DND-41 (cell line): ENCODE data around the gene IGFL3.

Experiments
- ATAC-seq: fragments of 200-7000 bp; cut with Tn5 transposase; 3 replicates; pipeline ENCODE4 v1.9.1; 2021; ENCODE audit warnings: low read depth; ENCODE audit not compliant: insufficient read depth
- DNase-seq: peaks from one replicate; pipeline ENCODE4 v3.0.0-alpha.2; 2020
- H2AFZ ChIP-seq: 2 replicates; pipeline ENCODE4 v1.6.0; 2012; ENCODE audit warnings: low read depth, low read length
- H3K27ac ChIP-seq: 2 replicates; pipeline ENCODE4 v1.5.1; 2012; ENCODE audit warnings: low read length, inconsistent platforms
- H3K27me3 ChIP-seq: fragments of 200-600 bp; sonication (generic); 2 replicates; pipeline ENCODE4 v1.6.0; 2012; ENCODE audit warnings: low read length, mild to moderate bottlenecking, inconsistent platforms; ENCODE audit not compliant: insufficient read depth, poor library complexity
- H3K36me3 ChIP-seq: 2 replicates; pipeline ENCODE4 v1.5.1; 2012; ENCODE audit warnings: low read length, inconsistent platforms; ENCODE audit not compliant: insufficient read depth
- H3K4me1 ChIP-seq: 2 replicates; pipeline ENCODE4 v1.5.1; 2012; ENCODE audit warnings: mild to moderate bottlenecking, low read length; ENCODE audit not compliant: insufficient read depth
- H3K4me2 ChIP-seq: 2 replicates; pipeline ENCODE4 v1.6.0; 2012; ENCODE audit warnings: mild to moderate bottlenecking, moderate library complexity, low read length, inconsistent platforms; ENCODE audit not compliant: insufficient read depth
- H3K4me3 ChIP-seq, 2 experiments: fragments of 200-600 bp in 1 of 2; shearing (Covaris generic) in 1 of 2; 2 replicates each; pipeline ENCODE4 v1.5.1; 2012 to 2016; ENCODE audit warnings: inconsistent platforms in 2 of 2, low read length in 2 of 2, mild to moderate bottlenecking in 2 of 2, low read depth in 1 of 2, moderate library complexity in 1 of 2
- H3K79me2 ChIP-seq: 2 replicates; pipeline ENCODE4 v1.6.0; 2012; ENCODE audit warnings: low read length, inconsistent platforms; ENCODE audit not compliant: insufficient read depth
- H3K9ac ChIP-seq: 2 replicates; pipeline ENCODE4 v1.6.0; 2012; ENCODE audit warnings: low read depth, mild to moderate bottlenecking, inconsistent platforms, low read length, moderate library complexity
- H3K9me3 ChIP-seq: 2 replicates; pipeline ENCODE4 v1.5.1; 2012; ENCODE audit warnings: low read length, moderate library complexity, mild to moderate bottlenecking, inconsistent platforms; ENCODE audit not compliant: insufficient read depth, severe bottlenecking
- H4K20me1 ChIP-seq: 2 replicates; pipeline ENCODE4 v1.6.0; 2012; ENCODE audit warnings: low read length; ENCODE audit not compliant: insufficient read depth
- EZH2 ChIP-seq: IDR thresholded peaks from 3 replicates; pipeline ENCODE4 v1.6.1; 2012; ENCODE audit warnings: borderline replicate concordance, low read depth, mild to moderate bottlenecking, moderate library complexity, low read length, inconsistent platforms; ENCODE audit not compliant: severe bottlenecking
- TF ChIP-seq, protein P1 (sequence below): IDR thresholded peaks from 2 replicates; pipeline ENCODE4 v1.5.1; 2012; ENCODE audit warnings: borderline replicate concordance, low read length, moderate library complexity, mild to moderate bottlenecking; ENCODE audit not compliant: poor library complexity, severe bottlenecking; ENCODE audit errors: extremely low read depth

IGFL3 gene

DNA sequence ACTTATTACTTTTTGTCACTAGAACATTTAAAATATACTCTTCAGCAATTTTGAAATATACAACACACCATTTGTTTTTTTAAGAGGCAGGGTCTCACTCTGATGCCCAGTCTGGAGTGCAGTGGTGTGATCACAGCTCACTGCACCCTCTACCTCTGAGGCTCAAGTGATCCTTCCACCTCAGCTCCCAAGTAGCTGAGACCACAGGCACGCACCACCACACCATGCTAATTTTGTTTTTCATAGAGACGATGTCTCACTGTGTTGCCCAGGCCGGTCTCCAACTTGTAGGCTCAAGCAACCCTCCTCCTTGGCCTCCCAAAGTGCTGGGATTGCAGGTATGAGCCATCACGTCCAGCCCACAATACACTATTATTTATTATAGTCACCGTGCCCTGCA, 26.1 kb upstream of the IGFL3 start:
- no peaks in the 10 kb centered on the region for H3K9me3 ChIP-seq
- H3K4me1 ChIP-seq: no peaks in the 10 kb centered on the region
- H4K20me1 ChIP-seq: no peaks in the 10 kb centered on the region
- no peak overlapping the region for H2AFZ ChIP-seq
- ATAC-seq (no peak), DNase-seq (no peak)
- no peak for TF ChIP-seq EZH2
- TF ChIP-seq, protein P1, sequence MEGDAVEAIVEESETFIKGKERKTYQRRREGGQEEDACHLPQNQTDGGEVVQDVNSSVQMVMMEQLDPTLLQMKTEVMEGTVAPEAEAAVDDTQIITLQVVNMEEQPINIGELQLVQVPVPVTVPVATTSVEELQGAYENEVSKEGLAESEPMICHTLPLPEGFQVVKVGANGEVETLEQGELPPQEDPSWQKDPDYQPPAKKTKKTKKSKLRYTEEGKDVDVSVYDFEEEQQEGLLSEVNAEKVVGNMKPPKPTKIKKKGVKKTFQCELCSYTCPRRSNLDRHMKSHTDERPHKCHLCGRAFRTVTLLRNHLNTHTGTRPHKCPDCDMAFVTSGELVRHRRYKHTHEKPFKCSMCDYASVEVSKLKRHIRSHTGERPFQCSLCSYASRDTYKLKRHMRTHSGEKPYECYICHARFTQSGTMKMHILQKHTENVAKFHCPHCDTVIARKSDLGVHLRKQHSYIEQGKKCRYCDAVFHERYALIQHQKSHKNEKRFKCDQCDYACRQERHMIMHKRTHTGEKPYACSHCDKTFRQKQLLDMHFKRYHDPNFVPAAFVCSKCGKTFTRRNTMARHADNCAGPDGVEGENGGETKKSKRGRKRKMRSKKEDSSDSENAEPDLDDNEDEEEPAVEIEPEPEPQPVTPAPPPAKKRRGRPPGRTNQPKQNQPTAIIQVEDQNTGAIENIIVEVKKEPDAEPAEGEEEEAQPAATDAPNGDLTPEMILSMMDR: no peak
- no peak overlapping the region for H3K4me3 ChIP-seq
- H3K27ac ChIP-seq: no peak overlapping the region
- H3K27me3 ChIP-seq: peaks cover 37% of the 10 kb centered on the region
- H3K79me2 ChIP-seq: no peaks in the 10 kb centered on the region
- H3K4me2 ChIP-seq: no peak overlapping the region
- H3K36me3 ChIP-seq: no peaks in the 10 kb centered on the region
- no peak overlapping the region for H3K9ac ChIP-seq

DNA sequence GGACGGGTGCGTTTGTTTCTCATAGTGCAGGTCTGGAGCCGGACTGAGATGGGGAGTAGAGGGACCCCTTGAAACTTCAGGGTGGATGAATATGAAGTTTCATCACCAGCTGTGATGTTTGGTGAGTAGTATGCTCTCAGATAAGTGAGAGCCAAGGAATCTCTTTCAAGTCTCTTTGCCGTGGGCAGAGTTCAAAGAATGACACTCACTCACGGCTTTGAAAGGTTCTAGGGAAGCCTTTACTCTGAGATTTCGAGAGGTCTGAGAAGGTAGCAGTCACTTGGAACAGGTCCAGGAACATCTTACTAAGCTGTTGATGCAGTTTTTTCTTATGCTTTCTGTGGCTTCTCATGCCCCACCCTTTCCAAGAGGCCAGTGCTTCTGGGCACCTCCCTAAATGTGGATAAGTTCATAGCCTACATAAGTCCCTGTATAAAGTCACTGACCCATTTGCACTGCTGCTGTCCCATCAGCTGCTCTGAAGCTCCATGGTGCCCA, 23.4 kb upstream of the IGFL3 start, which contains the start of gene IGFL2:
Gene IGFL2 (plus strand): TSS at position 448 of the 498 bp plus-strand sequence. CDS start 41 bp downstream, at position 489.
- no peaks in the 10 kb centered on the region for H3K4me1 ChIP-seq
- H3K79me2 ChIP-seq: no peaks in the 10 kb centered on the region
- no peak for TF ChIP-seq EZH2
- TF ChIP-seq, protein P1: no peak
- H3K27ac ChIP-seq: no peak within 1 kb of the TSS
- H3K9ac ChIP-seq: no peak within 1 kb of the TSS
- no peaks in the 10 kb centered on the region for H4K20me1 ChIP-seq
- H3K4me2 ChIP-seq: no peak within 1 kb of the TSS
- H3K27me3 ChIP-seq: peaks cover 33% of the 10 kb centered on the region
- no peak within 1 kb of the TSS for H2AFZ ChIP-seq
- no peak within 1 kb of the TSS for H3K4me3 ChIP-seq
- H3K9me3 ChIP-seq: no peaks in the 10 kb centered on the region
- no peaks in the 10 kb centered on the region for H3K36me3 ChIP-seq
- DNase-seq: no peak
- no peak for ATAC-seq

- Histone ChIP-seq H2AFZ (no peak overlapping the region), H3K4me2 (no peak overlapping the region), H3K79me2 (no peaks in the 10 kb centered on the region), H3K27ac (no peak overlapping the region), H3K4me1 (no peaks in the 10 kb centered on the region), H4K20me1 (no peaks in the 10 kb centered on the region), H3K36me3 (no peaks in the 10 kb centered on the region), H3K9ac (no peak overlapping the region), H3K4me3 (no peak overlapping the region), H3K9me3 (no peaks in the 10 kb centered on the region), H3K27me3 (peaks cover 33% of the 10 kb centered on the region)
- ATAC-seq (no peak), DNase-seq (no peak)
- TF ChIP-seq EZH2: no peak
- TF ChIP-seq, protein P1: no peak
Measured at GRCh38 chr19:46147166-46147740, 22.8 kb upstream of the IGFL3 start.

DNA sequence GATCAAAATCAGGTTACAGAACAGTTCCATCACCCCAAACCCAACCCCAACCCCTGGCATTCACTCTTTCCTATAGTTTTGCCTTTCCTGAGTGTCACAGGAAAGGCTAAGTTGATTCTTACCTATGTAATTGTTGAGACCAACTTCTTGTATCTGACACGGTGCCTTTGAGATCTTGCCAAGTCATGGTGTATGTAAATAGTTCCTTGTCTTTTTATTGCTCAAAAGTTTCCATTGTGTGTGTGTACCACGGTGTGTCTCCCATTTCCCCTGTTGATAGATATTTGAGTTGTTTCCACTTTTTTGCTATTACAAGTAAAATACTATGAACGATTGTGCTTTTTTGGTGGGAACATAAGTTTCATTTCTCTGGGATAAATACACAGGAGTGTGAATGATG, 20.3 kb upstream of the IGFL3 start:
- H3K4me2 ChIP-seq: no peak overlapping the region
- no peak overlapping the region for H3K27ac ChIP-seq
- no peaks in the 10 kb centered on the region for H3K9me3 ChIP-seq
- DNase-seq (no peak), ATAC-seq (no peak)
- H3K36me3 ChIP-seq: no peaks in the 10 kb centered on the region
- H3K27me3 ChIP-seq: peaks cover 29% of the 10 kb centered on the region
- TF ChIP-seq EZH2: no peak
- TF ChIP-seq, protein P1: no peak
- H3K79me2 ChIP-seq: no peaks in the 10 kb centered on the region
- no peak overlapping the region for H3K4me3 ChIP-seq
- H3K4me1 ChIP-seq: no peaks in the 10 kb centered on the region
- no peaks in the 10 kb centered on the region for H4K20me1 ChIP-seq
- H3K9ac ChIP-seq: no peak overlapping the region
- no peak overlapping the region for H2AFZ ChIP-seq
